NCI-H2227 (cell line): Measurements from ENCODE around the gene CDC40.

Experiments
- DNase-seq: peaks from one replicate; lab custom pipeline; 2025; ENCODE audit not compliant: unreplicated experiment; lab: John Stamatoyannopoulos, UW

The CDC40 gene

DNA sequence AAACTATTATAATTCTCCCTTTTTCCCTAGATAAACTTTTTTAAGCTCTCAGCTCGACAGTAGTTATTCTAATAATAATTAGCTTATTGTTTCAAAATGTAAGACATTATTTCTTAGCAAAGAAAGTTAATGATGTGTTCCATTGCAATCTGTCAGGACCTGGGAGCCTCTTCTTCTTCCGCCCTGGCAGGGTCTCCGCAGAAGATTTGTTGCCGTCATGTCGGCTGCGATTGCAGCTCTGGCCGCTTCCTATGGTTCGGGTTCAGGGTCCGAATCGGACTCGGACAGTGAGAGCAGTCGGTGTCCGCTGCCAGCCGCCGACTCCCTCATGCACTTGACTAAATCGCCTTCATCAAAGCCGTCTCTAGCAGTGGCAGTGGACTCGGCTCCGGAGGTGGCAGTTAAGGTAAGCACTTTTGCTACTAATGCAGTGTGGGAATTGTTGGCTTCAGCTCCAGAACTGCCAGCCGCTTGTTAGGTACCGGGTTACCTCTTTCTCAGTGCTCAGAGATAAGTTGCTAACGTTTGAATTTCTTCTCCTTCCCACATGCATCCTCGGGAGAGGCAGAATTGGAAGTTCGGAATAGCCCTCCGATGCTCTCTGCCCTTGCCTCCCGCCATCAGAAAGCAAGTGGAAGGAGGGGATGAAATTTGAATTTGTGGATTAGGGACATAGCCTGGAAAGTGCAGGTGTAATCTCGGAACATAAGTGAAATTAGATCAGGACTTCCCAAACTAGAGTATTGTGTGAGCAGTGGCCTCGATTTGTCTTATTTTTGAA, at the start of gene CDC40:
TSS of gene CDC40 (plus strand) at position 200 of the 781 bp plus-strand sequence. CDS start at position 218, 18 bp downstream.
- no peak for DNase-seq

DNA sequence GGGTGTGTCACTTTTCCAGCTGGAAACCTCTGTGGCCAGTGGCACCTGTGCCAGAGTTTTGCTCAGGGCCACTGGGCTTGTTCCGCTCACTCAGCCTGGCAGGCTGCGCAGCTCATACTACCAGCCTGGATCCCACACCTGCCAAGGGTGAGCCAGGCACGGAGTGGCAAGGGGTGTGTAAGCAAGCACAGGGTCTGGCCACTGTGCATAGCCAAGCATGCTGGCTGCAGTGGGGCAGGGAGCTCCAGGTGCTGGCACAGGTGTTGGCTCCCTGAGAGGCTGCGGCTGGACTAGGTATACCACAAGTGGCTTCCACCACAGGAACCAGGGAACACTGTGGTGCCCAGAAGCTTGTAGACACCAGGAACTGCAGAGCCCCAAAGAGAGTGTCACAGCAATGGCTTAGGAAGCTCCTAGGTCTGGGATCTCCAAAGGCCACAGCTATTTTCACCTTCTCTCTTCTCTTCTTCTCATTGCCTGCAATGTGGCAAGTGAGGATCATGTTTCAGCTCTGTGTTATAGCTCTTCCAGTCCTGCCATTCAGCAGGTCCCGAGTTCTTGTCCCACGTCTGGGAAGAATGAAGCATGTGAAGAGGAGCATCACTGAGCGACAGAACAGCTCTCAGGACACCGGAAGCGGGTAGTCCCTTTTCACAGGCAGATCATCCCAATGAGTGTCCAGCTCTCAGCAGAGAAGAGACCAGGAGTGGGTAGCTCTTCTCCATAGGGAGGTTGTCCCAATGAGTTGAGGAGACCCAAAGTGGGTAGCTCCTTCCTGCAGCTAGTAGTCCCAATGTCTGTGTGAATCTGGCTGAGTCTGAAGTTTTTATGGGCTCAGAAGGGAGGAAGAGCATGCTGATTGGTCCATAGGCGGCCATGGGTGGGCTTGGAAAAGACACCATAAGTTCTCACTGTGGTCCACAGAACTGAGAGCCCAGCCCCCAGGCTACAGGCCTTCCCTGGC, 42.0 kb upstream of the CDC40 start:
- no peak for DNase-seq

DNA sequence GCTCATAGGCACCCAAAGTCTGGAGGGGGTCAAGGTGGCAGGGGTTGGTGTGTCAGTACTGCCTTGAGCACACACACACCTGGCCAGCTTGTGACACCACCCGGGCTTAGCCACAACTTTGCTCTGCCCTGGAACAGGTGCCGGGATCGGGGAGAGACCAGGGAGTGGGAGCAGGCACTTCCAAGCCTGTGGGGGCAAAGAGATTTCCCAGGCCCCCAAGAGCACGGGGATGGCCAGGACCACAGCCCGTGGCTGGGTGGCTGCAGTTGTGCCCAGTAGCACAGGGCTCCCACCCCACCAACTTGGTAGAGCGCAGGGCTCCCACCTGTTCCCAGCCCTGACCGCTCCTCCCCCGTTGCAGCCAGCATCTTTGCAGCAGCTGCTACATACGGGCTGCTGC, 41.2 kb upstream of the CDC40 start:
- no peak for DNase-seq

DNA sequence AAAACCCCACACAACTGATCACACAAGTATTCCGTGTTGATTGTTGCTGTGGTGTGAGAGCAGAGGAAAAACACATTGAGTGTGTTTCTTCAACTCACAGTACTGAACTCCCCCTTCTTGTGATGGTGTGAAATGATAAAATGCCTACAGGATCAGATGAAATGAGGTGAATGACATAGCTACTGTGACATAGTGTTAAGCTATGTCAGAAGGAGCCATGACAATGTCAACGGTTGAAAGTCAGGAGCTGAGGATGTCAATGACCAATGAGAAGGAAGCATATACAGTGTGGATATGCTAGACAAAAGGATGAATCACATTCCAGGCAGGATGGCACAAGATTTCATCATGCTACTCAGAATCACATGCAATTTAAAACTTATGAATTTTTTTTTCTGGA, 39.6 kb upstream of the CDC40 start:
- DNase-seq, result no peak

DNA sequence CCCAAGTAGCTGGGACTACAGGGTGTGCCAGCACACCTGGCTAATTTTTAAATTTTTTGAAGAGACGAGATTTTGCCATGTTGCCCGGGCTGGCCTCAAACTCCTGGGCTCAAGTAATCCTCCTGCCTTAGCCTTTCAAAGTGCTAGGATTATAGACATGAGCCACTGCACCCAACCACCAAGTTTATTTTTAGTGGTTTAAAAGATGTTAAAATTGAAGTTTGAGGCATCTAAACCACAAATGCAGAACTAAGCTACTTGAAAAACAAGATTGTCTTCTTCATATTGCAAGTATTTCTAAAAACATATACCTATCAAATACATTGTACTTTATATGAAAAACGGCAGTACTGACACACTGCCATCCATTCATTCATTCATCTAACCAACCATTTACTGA, 32.4 kb upstream of the CDC40 start:
- no peak for DNase-seq

DNA sequence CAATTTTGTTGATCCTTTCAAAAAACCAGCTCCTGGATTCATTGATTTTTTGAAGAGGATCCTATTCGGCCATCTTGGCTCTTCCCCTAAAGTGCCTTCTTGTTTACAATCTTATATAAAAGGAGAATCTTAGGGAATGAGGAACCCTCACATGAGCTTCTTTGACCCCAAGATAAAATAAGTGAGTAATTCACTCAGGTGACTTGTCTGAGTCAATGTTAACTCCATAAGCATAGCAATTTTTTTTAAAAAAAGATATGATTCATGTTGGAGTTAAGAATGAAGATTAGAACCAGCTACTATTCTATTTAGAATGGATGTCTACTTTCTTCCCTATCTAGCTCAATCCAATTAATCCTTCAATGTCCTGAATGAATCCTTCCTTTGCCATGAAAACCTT, 21.7 kb upstream of the CDC40 start:
- DNase-seq, result no peak

DNA sequence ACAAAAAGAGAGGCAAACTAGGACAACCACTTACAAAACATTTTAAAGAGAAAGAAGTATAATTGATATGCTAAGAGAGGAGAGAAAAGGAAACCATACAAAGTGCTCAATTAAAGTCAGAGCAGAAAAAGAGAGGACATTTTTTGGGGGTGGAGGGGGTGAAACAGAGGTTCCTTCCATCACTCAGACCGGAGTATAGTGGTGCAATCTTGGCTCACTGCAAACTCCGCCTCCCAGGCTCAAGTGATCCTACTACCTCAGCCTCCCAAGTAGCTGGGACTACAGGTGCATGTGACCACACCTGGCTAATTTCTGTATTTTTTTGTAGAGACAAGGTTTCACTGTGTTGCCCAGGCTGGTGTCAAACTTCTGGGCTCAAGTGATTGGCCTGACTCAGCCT, 10.1 kb upstream of the CDC40 start:
- DNase-seq, result no peak

DNA sequence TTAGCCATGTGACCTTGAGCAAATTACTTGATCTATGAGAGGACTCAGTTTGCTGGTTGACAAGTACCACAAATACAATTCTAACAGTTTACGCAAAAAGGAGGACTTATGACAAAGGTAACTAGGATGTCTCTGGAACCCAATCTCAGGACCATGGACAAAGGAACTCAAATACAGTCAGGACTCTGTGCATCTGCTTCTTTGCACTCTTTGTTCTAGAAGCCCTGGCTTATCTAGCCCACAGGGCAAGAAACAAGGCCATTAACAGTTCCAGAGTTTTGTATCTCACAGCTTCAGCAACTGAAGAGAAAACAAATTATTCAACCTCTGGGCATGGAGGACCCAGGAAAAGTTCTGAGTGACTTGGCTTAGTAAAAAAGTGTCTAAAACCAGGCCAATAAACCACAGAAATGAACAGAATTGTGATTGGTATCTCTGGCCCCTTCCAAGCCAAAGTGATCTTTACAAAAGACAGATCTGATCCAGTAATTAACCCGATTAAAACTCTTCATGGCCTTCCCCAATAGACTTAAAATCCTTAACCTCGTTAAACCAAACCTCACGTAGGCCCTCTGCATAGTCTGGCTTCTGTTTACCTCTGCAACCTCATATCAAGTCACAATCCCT, 6.6 kb upstream of the CDC40 start:
- no peak for DNase-seq

DNA sequence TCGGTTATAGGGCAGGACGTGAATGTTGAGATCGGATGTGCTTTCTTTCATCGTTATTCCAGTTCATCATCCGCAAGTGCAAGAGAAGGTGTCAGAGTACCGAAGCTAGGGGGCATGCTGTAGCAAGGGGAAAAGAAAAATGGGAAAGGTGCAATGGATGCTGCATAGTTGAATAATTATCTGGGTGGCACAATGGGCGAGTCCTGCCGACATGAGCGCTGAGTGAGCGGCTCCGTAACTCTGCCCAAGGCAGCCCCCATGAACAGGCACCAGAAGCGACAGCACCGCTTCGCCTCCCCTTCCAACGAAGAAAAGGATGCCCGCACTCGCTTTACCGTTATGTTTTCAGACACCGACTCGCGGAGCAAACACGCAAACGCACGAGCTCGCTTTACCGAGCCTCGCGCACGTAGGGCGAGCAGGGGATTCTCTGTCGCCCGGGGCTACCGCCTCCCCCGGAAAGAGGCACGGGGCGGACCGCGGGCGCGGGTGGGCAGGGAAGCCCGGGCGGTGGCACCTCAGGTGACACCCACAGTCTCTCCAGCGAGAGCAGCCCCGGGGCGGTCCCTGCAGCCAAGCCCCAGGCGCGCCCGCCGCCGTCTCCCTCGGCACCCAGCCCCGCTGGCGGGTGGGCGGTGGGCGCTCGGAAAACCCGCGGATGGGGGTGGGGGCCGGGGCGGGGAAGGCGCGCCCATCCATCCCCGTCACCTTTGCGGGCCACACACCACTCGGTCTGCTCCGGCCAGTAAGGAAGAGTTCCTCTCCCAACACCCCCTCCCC, 1.4 kb upstream of the CDC40 start:
- DNase-seq, result peak; percentile 66

DNA sequence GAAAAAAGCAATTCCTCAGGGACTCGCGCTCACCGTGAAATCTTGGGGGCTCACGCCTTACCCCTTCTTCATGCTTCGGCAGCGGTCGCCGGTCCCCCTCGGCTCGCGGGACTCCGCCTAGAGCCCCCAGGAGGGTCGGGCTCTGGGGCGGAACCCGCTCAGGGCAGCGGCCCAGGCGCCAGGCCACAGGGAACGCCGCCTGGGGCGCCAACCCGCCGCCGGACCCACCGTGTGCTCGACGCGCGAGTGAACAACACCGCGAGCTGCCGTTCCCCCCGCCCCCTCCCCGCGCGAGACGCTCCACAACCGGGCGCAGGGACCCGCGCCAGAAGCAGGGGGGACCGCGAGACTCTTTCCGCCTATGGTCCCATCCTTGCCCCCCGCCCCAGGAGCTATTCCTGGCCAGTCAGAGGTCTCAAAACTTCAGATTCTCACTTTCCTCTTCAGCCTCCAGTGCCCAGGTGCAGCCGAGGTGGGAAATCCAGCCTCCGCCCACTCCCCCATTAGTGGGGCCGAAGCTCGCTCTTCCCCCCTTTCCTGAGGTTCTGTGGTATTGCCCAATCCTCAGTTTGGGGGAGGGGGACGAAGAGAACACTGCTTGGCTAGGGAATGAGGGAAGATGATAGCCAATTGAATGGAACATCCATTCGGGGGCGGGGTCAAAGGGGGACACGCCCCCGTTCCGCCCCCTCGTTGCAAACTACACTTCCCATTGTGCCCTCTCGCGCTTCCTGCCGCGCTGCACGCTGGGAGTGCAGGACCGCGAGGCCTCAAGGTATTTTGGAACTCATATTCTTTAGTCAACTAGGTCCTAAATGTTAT, 610 bp upstream of the CDC40 start, which contains the start of gene WASF1:
TSS of gene WASF1 (minus strand) at position 265 of the 822 bp plus-strand sequence. CDS start 52,069 bp downstream, outside the sequence.
- peak; percentile 96 for DNase-seq

DNA sequence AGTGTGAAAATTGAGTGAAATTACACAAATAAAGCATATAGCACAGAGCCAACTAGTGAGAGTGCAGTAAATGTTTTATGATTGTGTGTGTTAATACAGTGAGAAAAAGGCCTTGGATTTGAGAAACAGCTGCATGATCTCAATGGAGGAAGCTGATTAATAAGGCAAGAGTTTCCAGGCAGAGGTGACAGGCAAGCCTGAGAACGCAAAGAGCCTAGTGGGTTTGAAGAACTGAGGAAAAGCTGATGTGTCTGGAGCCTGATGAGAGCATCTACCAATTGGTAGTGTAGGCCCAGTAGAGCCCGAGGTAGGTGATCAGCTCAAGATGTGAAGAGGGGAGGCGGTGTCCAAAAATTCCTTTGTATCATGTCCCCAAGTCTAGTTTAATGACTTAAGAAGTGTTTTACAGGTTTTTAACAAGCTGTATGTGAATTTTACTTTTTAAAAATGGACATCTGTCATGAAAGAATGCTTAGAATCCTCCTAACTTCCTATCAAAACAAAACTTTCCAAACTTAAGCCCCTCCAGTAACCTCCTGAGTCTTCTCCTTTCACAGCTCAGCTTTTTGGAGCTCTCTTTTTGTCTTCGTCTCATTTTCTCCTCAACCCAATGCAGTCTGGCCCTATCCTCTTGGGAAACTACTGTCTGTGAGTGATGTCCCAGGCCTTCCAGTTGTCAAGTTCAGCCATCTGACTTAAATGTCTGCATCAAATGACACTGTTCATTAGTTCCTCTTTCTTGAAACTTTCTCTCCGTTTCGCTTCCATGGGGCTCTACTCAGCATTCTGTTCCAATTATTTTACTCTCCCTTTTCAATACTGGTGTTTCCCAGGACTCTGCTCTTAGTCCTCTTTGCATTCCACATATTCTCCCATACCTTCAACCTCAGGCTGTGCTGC, 1.2 kb downstream of the CDC40 start:
- DNase-seq, result no peak

DNA sequence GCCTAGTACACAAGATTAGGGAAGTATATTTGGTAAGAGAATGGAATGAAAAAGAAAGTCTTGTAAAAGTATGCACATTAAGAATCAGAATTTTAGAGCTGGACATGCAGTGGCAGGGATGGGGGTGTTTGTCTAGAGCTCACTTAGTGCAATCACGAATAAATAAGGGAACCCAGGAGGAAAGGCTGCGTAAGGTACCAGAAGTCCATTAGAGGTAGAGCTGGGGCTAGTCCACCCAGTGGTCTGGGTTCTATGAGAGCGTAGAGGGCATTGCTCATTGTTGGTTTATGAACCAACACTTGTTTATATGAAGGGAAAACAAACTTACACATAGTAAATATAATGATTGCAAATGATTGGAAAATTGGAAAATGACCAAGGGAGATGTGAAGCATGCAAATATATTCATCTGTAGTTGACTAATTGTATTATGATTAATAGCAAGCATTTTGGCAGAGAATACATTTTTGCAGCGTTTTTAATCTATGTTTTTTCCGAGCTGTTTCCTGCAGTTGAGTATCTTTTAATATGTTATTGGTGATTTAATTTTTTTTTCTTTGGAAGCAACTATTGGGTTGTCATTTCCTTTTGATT, 3.2 kb downstream of the CDC40 start:
- no peak for DNase-seq

DNA sequence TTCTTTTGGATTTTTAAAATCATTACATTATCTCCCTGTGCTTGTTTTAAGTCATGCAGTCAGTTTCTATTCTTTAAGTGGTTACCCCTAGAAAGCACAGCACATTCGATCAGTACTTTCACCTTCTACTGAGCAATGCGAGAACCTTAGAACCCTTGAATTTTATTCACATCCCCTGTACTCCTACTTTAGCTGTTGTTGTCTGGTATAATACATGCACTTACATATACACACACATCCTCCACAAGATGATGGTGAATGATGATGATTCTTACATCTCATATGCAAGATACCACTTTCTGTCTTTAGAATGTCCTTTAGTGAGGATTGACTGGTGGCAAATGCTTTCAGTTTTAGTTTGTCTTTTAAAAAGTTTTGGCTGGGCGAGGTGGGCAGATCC, 5.7 kb downstream of the CDC40 start:
- no peak for DNase-seq

DNA sequence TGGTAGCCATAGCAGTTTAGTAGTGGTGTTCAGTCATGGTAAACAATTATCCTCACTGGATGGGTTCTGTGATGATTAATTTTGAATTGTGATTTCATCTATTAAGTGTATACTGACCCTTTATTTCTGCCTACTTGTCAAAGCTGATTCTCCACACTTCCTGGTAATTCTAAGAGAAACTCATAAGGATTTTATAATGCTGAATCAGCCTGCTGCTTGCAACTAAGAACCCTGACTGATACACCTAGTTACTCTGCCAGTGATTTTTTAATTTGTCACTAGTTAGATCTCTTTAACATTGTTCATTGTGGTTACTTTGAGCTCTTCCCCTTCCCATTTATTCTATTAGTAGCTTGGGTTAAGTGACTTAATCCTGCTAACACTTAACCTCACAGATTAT, 8.6 kb downstream of the CDC40 start:
- DNase-seq, result no peak

DNA sequence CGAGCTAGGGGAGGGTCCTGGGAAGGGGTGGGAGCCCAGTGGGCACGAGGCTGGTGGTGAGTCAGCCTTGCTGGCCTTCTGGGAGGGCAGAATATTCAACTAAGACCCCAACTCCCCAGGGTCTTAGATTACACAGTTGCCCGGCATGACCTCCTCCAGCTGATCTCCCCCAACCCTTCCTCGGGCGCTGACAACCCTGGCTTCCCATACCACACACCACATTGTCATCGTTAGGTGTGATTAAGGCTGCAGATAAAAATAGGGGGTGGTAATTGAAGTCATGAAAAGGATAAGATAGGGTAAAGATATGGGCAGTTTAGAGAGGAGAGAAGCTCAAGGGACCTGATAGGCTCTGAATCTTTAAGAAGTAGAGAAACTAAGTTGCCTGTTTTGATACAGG, 10.5 kb downstream of the CDC40 start:
- no peak for DNase-seq

DNA sequence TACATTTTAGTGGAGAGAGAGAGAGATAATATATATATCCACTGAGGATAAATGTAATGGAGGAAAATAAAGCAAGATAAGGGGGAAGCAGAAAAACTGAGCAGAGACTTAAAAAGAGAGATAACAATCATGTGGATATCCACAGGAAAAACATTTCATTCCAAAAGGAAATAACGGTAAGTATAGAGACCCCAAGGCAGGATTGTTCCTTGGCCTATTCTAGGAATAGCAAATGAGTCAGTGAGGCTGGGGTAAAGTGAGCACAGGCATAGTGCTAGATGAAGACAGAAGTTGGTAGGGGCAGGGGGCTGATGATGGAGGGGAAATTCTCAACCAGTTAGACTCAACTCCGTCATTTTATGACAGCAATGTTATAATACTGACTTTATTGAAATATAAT, 11.2 kb downstream of the CDC40 start:
- DNase-seq, result no peak

DNA sequence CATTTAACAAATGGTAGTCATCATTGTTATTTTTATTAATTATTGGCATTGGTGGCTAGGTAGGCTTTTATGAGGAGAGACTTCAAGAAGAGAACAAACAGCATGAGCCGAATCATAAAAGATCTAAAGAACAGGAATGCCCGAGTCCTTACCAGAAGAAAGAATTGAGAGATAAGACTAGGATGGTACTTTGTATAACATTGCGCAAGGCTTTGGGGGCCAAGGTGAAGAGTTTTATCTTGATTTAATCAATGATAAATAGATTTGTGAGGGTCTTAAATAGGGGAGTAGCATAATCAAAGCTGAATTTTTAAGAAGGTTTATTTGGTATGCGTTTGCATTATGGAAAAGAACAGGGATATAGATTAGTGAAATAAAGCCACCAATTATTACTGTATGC, 15.4 kb downstream of the CDC40 start:
- DNase-seq, result no peak

DNA sequence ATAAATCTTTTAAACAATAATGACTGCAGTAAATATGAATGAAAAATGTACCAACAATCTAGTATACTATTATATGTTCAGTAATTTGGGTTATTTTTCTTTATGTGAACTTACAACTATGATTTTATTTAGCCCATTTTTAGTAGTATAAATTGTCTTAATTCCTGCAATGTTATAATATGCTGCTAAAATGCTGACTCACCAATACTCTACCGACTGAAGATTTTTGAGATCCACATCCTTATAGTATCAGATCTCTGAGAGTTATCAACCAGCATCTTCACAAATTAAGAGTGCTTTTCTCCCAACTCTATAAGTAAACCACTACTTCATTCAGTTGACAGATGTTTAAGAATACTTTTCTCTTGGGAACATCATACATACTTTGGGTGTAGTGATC, 16.6 kb downstream of the CDC40 start:
- no peak for DNase-seq
